ENCODE measurements around the gene ZFAND6. TPM values are rescaled to one million over a fixed set of nuclear protein-coding genes. Genes with fewer than 3 reads are reported as not detected.
A peak's percentile ranks its signal among the peaks of the same experiment; 100 is the strongest.

ZFAND6 gene
- total RNA-seq, 1 donor from 2014 or later: 218 TPM

GRCh38 chr15:80049046-80049445 is 10.4 kb upstream of the ZFAND6 start:
- DNase-seq (ENCODE audit: low read depth, low spot score): no peak

GRCh38 chr15:80052597-80053304 is 6.7 kb upstream of the ZFAND6 start:
- DNase-seq (ENCODE audit: low read depth, low spot score): no peak

- DNase-seq (ENCODE audit: low read depth, low spot score): no peak
These were observed 3.5 kb upstream of the ZFAND6 start for GRCh38 chr15:80055933-80056332.

GRCh38 chr15:80058044-80058443 is 1.4 kb upstream of the ZFAND6 start:
- no peak for DNase-seq (ENCODE audit: low read depth, low spot score)

GRCh38 chr15:80059786-80060355 is 395 bp downstream of the ZFAND6 start:
- DNase-seq (ENCODE audit: low read depth, low spot score): no peak

GRCh38 chr15:80060356-80061006 is 1.0 kb downstream of the ZFAND6 start:
- DNase-seq (ENCODE audit: low read depth, low spot score): no peak

GRCh38 chr15:80061582-80061981 is 2.1 kb downstream of the ZFAND6 start:
- no peak for DNase-seq (ENCODE audit: low read depth, low spot score)

GRCh38 chr15:80066912-80067311 is 7.4 kb downstream of the ZFAND6 start:
- no peak for DNase-seq (ENCODE audit: low read depth, low spot score)

GRCh38 chr15:80068578-80068977 is 9.1 kb downstream of the ZFAND6 start:
- no peak for DNase-seq (ENCODE audit: low read depth, low spot score)

- no peak for DNase-seq (ENCODE audit: low read depth, low spot score)
These were observed 11.4 kb downstream of the ZFAND6 start for GRCh38 chr15:80070840-80071239.

- DNase-seq (ENCODE audit: low read depth, low spot score): no peak
These were observed 12.2 kb downstream of the ZFAND6 start for GRCh38 chr15:80071652-80072051.

GRCh38 chr15:80072285-80072994 is 13.0 kb downstream of the ZFAND6 start:
- peak; percentile 67 for DNase-seq (ENCODE audit: low read depth, low spot score)

- no peak for DNase-seq (ENCODE audit: low read depth, low spot score)
These were observed 13.7 kb downstream of the ZFAND6 start for GRCh38 chr15:80073197-80073596.

- no peak for DNase-seq (ENCODE audit: low read depth, low spot score)
These were observed 17.1 kb downstream of the ZFAND6 start for GRCh38 chr15:80076321-80077318.

GRCh38 chr15:80081390-80081789 is 21.9 kb downstream of the ZFAND6 start:
- DNase-seq (ENCODE audit: low read depth, low spot score): no peak

GRCh38 chr15:80087104-80087503 is 27.6 kb downstream of the ZFAND6 start:
- no peak for DNase-seq (ENCODE audit: low read depth, low spot score)

- DNase-seq (ENCODE audit: low read depth, low spot score): no peak
These were observed 30.6 kb downstream of the ZFAND6 start for GRCh38 chr15:80090041-80090440.

GRCh38 chr15:80090879-80091503 is 31.5 kb downstream of the ZFAND6 start:
- no peak for DNase-seq (ENCODE audit: low read depth, low spot score)

- no peak for DNase-seq (ENCODE audit: low read depth, low spot score)
These were observed 34.5 kb downstream of the ZFAND6 start for GRCh38 chr15:80093854-80094418.

GRCh38 chr15:80095511-80095910 is 36.0 kb downstream of the ZFAND6 start:
- no peak for DNase-seq (ENCODE audit: low read depth, low spot score)
